HG03575 (cell line): Measurements from ENCODE around the gene MCM3.

ENCODE experiments used
- ATAC-seq: cut with Tn5 transposase; IDR thresholded peaks from one replicate; pipeline ENCODE4 v1.9.1; 2021; ENCODE audit not compliant: unreplicated experiment, insufficient number of reproducible peaks, low FRiP score; ENCODE audit errors: extremely low read depth

The MCM3 gene

GRCh38 chr6:52305411-52305810 lies 20.9 kb upstream of the MCM3 start:
- no peak for ATAC-seq

- ATAC-seq: no peak
Measured at GRCh38 chr6:52304983-52305390, 20.4 kb upstream of the MCM3 start.

GRCh38 chr6:52303178-52303577 lies 18.6 kb upstream of the MCM3 start:
- ATAC-seq: no peak

GRCh38 chr6:52301326-52301725 lies 16.8 kb upstream of the MCM3 start:
- ATAC-seq: no peak

GRCh38 chr6:52300489-52300931 lies 16.0 kb upstream of the MCM3 start:
- ATAC-seq: no peak

GRCh38 chr6:52299653-52300052 lies 15.1 kb upstream of the MCM3 start:
- no peak for ATAC-seq

GRCh38 chr6:52297433-52297832 lies 12.9 kb upstream of the MCM3 start:
- no peak for ATAC-seq

- no peak for ATAC-seq
Measured at GRCh38 chr6:52293067-52293466, 8.5 kb upstream of the MCM3 start.

- no peak for ATAC-seq
Measured at GRCh38 chr6:52288841-52289240, 4.3 kb upstream of the MCM3 start.

GRCh38 chr6:52288216-52288615 lies 3.7 kb upstream of the MCM3 start:
- ATAC-seq: no peak

GRCh38 chr6:52286798-52287432 lies 2.4 kb upstream of the MCM3 start:
- no peak for ATAC-seq

- no peak for ATAC-seq
Measured at GRCh38 chr6:52285177-52286068, 881 bp upstream of the MCM3 start.

- no peak for ATAC-seq
Measured at GRCh38 chr6:52284131-52284459, 447 bp downstream of the MCM3 start.

GRCh38 chr6:52283111-52283510 lies 1.4 kb downstream of the MCM3 start:
- ATAC-seq: no peak

GRCh38 chr6:52276130-52276529 lies 8.4 kb downstream of the MCM3 start:
- no peak for ATAC-seq

- ATAC-seq: no peak
Measured at GRCh38 chr6:52271852-52272460, 12.6 kb downstream of the MCM3 start.

- no peak for ATAC-seq
Measured at GRCh38 chr6:52263709-52264540, 20.6 kb downstream of the MCM3 start.

- ATAC-seq: no peak
Measured at GRCh38 chr6:52262620-52263344, 21.8 kb downstream of the MCM3 start.

- ATAC-seq: no peak
Measured at GRCh38 chr6:52261229-52261628, 23.3 kb downstream of the MCM3 start.
